KG1 (cell line): ENCODE results near the gene SNAPC1.
A peak's percentile ranks its signal among the peaks of the same experiment; 100 is the strongest.

Experiments used
- DNase-seq: peaks from one replicate; lab custom pipeline; 2025; lab: John Stamatoyannopoulos, UW

Gene SNAPC1

DNA sequence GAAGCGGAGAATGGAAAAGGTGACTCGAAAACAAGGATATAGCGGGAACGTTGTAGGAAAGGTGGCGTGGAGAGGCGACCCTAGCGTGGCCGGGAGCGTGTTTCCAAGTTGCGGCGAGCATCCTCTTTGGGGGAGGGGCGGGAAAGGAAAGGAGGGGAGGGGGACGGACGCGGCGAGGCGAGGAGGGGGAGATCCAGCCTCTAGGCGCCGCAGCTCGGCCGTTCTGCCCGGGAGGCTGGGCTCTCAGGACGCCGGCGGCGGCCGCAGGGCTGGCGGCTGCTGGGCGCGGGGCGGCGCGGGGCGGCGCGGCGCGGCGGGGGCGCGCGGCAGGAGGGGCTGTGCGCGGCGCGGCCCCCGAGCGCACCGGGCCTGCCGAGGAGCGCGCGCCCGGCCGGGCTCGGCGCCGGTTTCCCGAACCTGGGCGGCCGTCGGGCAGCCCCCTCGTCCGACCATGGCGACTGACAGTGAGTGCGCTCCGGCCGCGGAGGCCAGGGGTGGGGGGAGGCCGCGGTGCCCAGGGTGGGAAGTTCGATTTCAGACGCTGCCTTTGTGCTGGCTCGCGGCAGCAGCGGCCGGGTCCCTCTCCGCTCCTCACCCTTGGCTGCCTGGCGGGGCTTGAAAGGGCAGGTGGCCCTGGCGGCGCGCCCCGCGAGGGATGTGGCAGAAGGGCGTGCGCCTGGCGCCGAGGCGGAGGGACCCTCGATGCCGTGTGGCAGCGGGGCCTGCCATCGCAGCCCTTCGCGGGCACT lies 50.3 kb downstream of the SNAPC1 start, which contains the start of gene SYT16:
TSS of gene SYT16 (plus strand) at position 357 of the 749 bp plus-strand sequence.
- DNase-seq: no peak

DNA sequence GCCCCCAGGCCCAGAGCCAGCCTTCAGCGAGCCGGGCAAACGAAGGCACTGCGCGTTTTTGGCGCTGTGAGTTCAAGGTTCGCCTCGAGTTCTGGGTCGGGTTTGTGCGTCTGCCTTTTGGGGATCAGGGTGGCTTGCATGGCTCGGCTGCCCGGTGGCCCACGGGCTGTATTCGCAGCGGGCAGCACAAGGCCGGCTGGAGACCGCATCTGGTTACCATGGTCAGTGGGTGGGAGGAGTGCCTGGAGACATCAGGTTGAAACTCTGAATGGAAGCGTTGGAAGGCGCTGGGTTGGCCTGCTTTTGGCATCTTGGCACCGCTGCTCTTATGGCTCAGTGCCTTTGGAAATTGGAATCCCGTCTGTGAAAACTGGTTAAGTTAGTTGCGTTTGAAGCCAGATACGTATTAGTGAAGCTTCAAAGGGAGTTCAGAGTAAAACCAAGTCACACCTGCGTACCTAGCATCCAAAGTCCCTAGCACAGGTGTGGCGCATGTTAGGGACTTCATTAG lies 50.9 kb downstream of the SNAPC1 start:
- DNase-seq: no peak

DNA sequence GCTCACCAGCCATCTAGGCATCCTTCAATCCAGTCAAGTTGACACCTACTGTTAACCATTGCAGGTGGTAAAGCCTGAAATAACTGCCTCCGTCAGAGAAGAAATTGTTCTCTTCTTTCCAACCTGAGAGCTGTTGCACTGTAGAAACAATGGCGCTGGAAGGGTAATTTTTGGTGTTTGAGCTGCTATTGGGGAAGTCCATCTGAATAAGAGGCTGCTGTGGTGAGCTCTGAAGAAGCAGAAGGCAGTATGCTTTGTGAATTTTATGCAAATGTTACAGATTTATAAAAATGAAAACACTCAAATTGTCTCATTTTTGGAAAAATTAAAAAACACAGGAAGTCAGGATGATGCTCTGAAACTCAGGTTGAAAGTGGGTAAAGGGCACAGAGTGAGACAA lies 60.2 kb downstream of the SNAPC1 start:
- no peak for DNase-seq

DNA sequence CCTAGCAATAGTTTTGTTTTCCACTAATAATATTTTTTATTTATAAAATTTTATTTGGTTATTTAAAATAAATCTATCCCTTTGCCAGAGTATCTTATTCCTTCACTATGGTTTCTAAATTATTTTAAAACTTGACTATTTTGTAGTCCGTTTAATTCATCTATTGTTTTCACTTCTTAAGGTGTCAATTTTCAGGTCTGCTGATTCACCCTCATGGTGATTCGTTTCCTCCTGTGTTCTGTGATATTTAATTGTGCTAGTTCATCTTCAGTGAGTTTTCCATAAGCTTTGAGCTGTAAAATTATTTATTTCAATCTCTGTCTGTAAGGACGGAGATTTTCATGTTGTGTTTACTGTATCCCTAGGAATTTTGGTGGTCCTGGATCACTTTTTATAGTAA lies 70.6 kb downstream of the SNAPC1 start:
- no peak for DNase-seq

DNA sequence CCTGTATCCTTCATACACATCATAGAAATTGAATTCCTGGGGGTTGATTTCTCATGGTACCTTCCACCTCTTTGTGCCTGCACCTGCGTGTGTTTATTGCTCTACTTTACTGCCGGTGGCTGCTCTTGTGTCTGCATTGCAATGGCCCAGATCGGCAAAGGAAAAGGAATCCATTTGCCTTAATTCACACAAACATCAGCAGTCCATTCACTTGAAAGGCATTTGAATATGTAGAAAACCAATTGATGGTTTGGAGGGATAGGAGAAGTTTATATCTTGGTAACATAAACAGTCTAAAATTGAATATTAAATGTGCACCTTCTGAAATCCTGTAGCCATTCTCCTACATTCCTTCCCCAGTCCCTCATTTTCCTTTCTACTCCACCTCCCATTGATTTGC lies 74.0 kb downstream of the SNAPC1 start:
- DNase-seq: no peak

DNA sequence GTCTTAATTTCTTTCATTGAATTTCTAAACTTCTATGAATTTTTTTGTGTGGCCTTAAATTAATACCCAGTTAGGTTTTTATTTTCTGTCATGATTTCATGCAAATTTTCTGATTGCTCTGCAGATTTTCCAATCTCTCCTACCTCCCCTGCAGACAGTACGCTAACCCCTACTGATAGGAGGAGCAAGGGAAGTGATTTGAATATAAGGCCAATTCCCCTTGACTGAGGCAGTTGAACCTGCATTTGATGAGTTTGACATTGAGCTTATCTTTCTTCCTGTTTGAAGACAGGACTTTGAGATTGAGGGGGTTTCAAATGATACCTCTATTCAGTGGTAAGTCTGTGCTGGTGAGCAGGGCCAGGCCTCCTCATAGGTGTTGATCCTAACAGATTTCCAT lies 74.6 kb downstream of the SNAPC1 start:
- DNase-seq: no peak

DNA sequence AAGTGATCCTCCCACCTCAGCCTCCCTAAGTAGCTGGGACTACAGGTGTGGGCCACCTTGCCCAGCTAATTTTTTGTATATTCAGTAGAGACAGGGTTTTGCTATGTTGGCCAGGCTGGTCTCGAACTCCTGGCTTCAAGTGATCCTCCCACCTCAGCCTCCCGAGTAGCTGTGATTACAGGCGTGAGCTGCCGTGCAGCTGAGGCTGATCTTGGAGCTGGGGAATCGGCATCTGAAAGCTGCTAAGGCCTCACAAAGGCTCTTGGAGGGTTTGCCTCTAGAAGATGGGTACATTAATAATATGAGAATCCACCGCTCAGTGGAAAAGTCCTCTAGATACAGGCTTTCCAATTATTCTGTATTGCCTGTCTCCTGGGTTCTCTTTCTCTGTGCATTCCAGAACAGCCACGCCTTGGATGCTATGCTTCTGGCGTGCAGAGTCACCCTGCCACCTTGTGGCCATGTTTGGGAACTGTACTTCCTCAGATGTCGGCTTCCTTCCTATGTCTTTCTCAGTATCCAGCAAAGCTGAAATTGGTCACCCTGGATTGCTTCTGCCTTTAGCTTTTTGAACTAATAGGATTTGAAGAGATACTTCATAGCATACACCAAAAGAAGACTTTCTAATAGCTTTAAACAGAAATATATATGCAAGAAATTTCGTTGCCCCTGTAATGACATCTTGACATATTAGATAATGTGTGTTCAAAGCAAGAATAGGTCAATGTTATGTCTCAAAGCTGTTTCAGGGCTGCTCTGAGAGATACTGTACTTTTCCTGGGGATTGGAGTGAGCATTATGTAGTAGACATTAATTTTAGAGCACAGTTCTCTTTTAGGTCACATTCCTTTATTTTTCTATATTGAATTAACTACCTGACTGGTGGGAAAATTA lies 75.4 kb downstream of the SNAPC1 start:
- peak; percentile 40 for DNase-seq

DNA sequence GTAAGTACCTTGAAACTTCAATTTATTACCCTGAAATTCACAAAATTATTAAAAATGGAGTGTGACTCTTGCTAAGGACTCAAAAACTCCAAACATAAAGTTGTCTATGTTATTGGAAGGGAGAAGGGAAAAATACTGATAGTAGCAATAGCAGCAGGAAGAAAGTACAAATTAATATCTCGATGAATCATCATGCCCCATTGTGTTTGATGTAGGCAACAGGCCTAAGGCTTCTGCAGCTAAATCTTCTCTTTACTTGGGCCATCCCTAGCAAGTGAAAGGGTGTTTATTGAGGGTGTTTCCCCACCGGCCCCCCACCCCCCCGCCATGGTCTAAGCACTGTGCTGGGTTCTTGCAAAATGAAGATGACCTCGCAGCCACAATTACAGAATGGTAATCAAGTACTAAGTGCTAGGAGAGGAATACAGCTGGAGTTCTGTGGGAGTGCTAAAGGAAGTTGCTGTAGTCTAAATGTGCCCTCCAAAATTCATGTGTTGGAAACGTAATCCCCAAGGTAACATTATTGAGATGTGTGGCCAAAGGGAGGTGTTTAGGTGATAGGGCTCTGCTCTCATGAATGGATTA lies 76.5 kb downstream of the SNAPC1 start:
- no peak for DNase-seq

DNA sequence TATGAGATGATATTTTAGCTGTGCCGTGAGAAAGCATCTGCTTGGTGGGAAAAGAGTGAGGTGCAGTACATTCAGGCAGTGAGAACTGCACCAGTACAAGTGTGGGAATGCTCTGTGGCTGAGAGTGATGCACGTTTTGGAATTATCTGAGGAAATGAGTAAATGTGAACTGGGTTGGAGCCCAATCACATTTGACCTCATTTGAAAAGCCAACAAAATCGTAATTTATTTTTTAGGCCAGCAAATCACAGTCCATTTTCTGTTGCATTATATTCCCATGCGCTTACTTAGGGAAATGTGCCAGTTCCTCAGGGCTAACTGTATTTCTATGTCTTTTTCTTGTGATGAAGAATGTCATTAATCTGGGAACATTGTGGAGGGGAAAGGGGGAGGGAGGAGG lies 77.3 kb downstream of the SNAPC1 start:
- DNase-seq: no peak

DNA sequence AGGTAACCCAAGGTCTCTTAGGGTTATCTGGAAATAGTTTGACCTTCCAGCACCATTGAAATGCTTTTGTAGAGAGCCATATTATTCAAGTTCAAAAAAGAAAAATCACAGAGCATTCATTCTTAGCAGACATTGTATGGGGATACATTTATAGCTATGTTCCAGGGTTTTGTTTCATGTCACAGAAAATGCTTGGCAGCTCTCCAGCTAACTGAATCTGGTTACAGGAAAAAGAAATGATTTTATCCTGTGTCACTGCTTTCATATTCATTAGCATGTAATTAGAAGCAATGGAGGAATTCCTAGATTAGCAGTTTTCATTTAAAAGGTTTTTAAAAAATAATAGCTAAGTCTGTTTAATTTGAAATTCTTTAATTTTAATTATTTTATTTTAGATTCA lies 78.9 kb downstream of the SNAPC1 start:
- no peak for DNase-seq
